ENCODE measurements around the gene UNC13D. TPM values are rescaled to one million over a fixed set of nuclear protein-coding genes. Genes with fewer than 3 reads are reported as not detected.

The UNC13D gene
- total RNA-seq, 1 experiment from 2014 or later = 20.2 TPM

- Histone ChIP-seq H3K36me3 (ENCODE audit: control insufficient read depth in 1 of 2, insufficient read depth in 2 of 2, low read length in 2 of 2) (peaks cover 10 to 13% of the 10 kb centered on the region in 2 experiments; a peak in 2 of 4 replicates), H3K79me2 (ENCODE audit: insufficient read depth, low read length) (peaks cover 4% of the 10 kb centered on the region), H3K27ac (ENCODE audit: low read depth, low read length) (no peak overlapping the region), H3K4me1 (ENCODE audit: control insufficient read depth in 1 of 2, insufficient read depth in 2 of 2, low read length in 2 of 2) (no peaks in the 10 kb centered on the region), H4K20me1 (ENCODE audit: insufficient read depth) (no peaks in the 10 kb centered on the region), H2AFZ (ENCODE audit: low read depth, low read length, poor library complexity, severe bottlenecking) (no peak overlapping the region), H3K27me3 (ENCODE audit: insufficient read depth, low read length) (no peaks in the 10 kb centered on the region), H3K9me3 (ENCODE audit: control insufficient read depth in 1 of 2, insufficient read depth in 1 of 2, low read depth in 1 of 2, low read length in 2 of 2) (no peaks in the 10 kb centered on the region), H3K9ac (ENCODE audit: low read length) (no peak overlapping the region), H3K4me3 (replicated peaks in 1 of 2; ENCODE audit: low read depth in 1 of 2, low read length in 2 of 2) (no peak overlapping the region), H3K4me2 (ENCODE audit: low read length) (no peak overlapping the region), H3K9me2 (ENCODE audit: insufficient read depth) (no peaks in the 10 kb centered on the region)
- CTCF ChIA-PET = no interaction called here
- TF ChIP-seq YY1 (IDR thresholded peaks at IDR 0.05; ENCODE audit: extremely low read depth, insufficient replicate concordance, low read depth, low read length) = no peak
- no peak for TF ChIP-seq ELF1 (IDR thresholded peaks at IDR 0.05; ENCODE audit: borderline replicate concordance, low read depth)
- no peak for TF ChIP-seq SRF (IDR thresholded peaks at IDR 0.05; ENCODE audit: low read depth)
- no peak for TF ChIP-seq FOSL1 (IDR thresholded peaks at IDR 0.05; ENCODE audit: low read depth)
- no peak for TF ChIP-seq EZH2phosphoT487 (IDR thresholded peaks at IDR 0.05; ENCODE audit: borderline replicate concordance)
- TF ChIP-seq RAD21 (IDR thresholded peaks at IDR 0.05; ENCODE audit: low read depth) = no peak
- no peak for TF ChIP-seq CBX3 (IDR thresholded peaks at IDR 0.05; ENCODE audit: low read depth)
- TF ChIP-seq ZFX (IDR thresholded peaks at IDR 0.05) = no peak
- no peak for TF ChIP-seq CEBPB (IDR thresholded peaks at IDR 0.05; ENCODE audit: low read depth)
- TF ChIP-seq EZH2 (IDR thresholded peaks at IDR 0.05) = no peak
- TF ChIP-seq JUND (IDR thresholded peaks at IDR 0.05) = no peak
- TF ChIP-seq TCF7L2 (IDR thresholded peaks at IDR 0.05; ENCODE audit: borderline replicate concordance, extremely low read depth, insufficient read depth, insufficient read length) = no peak
- no peak for TF ChIP-seq SP1 (IDR thresholded peaks at IDR 0.05; ENCODE audit: low read depth)
- no peak for TF ChIP-seq ATF3 (IDR thresholded peaks at IDR 0.05)
- TF ChIP-seq, protein P1, sequence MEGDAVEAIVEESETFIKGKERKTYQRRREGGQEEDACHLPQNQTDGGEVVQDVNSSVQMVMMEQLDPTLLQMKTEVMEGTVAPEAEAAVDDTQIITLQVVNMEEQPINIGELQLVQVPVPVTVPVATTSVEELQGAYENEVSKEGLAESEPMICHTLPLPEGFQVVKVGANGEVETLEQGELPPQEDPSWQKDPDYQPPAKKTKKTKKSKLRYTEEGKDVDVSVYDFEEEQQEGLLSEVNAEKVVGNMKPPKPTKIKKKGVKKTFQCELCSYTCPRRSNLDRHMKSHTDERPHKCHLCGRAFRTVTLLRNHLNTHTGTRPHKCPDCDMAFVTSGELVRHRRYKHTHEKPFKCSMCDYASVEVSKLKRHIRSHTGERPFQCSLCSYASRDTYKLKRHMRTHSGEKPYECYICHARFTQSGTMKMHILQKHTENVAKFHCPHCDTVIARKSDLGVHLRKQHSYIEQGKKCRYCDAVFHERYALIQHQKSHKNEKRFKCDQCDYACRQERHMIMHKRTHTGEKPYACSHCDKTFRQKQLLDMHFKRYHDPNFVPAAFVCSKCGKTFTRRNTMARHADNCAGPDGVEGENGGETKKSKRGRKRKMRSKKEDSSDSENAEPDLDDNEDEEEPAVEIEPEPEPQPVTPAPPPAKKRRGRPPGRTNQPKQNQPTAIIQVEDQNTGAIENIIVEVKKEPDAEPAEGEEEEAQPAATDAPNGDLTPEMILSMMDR (IDR thresholded peaks at IDR 0.05 in 2 of 3, conservative IDR thresholded peaks at IDR 0.05 in 1 of 3; ENCODE audit: borderline replicate concordance in 1 of 3, insufficient read depth in 1 of 3, low read depth in 2 of 3, low read length in 2 of 3) = no peak
- TF ChIP-seq POLR2AphosphoS5 (IDR thresholded peaks at IDR 0.05; ENCODE audit: low read depth, low read length) = no peak
- TF ChIP-seq EGR1 (IDR thresholded peaks at IDR 0.05; ENCODE audit: low read depth) = no peak
- no peak for TF ChIP-seq ZNF274 (IDR thresholded peaks at IDR 0.05; ENCODE audit: low read depth, low read length)
- POLR2A ChIA-PET = interaction anchor here (1.0 kb wide), 1 partner anchor 28 kb away, joined by 4 read pairs; a partner anchor contains a TSS
- no TSS peak for BruUV-seq (replicated peaks)
- intact Hi-C loops (cut with micrococcal nuclease) = no loop called here
- ATAC-seq (no peak), DNase-seq (ENCODE audit: low read depth, low spot score) (no peak)
- RAD21 ChIA-PET (ENCODE audit: low non-redundant PET in 1 of 2, low total read pairs in 2 of 2, uncharacterized antibody in 2 of 2, unreplicated experiment in 2 of 2) = no interaction called here
Observed at GRCh38 chr17:75807861-75808260, 36.3 kb downstream of the UNC13D start.
